ENCODE measurements around the gene CXXC1.

DNA sequence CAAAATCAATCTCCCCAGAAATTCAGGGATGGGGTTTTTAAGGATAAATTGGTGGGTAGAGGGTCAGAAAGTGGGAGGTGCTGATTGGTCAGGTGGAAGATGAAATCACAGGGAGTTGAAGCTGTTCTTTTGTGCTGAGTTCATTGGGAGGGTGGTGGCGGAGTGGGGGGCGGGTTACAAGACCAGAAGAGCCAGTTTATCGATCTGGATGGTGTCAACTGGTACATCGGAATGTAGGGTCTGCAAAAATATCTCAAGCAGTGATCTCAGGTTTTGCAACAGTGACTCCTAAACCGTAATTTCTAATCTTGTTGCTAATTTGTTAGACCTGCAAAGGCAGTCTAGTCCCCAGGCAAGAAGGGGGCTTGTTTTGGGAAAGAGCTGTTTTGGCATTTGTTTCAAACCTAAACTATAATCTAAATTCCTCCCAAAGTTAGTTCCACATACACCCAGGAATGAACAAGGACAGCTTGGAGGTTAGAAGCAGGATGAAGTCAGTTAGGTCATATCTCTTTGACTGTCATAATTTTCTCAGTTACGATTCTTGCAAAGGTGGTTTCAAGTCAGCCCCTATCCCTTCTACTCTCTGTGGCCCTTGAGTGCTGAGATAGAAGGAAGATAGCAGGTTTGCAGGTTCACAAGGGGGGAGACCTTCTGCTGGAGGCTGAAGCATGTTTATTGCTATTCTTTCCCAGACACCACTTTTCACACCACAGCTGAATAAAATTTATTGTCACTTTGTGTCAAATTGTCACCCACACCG is 12.3 kb upstream of the CXXC1 start:
- TF ChIP-seq, protein P1, sequence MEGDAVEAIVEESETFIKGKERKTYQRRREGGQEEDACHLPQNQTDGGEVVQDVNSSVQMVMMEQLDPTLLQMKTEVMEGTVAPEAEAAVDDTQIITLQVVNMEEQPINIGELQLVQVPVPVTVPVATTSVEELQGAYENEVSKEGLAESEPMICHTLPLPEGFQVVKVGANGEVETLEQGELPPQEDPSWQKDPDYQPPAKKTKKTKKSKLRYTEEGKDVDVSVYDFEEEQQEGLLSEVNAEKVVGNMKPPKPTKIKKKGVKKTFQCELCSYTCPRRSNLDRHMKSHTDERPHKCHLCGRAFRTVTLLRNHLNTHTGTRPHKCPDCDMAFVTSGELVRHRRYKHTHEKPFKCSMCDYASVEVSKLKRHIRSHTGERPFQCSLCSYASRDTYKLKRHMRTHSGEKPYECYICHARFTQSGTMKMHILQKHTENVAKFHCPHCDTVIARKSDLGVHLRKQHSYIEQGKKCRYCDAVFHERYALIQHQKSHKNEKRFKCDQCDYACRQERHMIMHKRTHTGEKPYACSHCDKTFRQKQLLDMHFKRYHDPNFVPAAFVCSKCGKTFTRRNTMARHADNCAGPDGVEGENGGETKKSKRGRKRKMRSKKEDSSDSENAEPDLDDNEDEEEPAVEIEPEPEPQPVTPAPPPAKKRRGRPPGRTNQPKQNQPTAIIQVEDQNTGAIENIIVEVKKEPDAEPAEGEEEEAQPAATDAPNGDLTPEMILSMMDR (conservative IDR thresholded peaks at IDR 0.05): no peak
- TF ChIP-seq ZFX (IDR thresholded peaks at IDR 0.05): no peak

Measured in C4-2B (cell line).